Activated naive CD8-positive, alpha-beta T cell (primary cell): Measurements from ENCODE around the gene NPW.
"Not testable (repeated sequence)": the region's sequence is repeated elsewhere in the genome, so short reads cannot be mapped to it uniquely, and the experiment has no call there.

Experiments
- H3K27ac Mint-ChIP-seq: one replicate; pipeline ENCODE4 v1.8.0; 2021; ENCODE audit warnings: mixed read lengths
- H3K27me3 Mint-ChIP-seq: one replicate; pipeline ENCODE4 v1.8.0; 2021; ENCODE audit warnings: mixed read lengths
- H3K36me3 Mint-ChIP-seq: one replicate; pipeline ENCODE4 v1.8.0; 2021; ENCODE audit warnings: mixed read lengths
- H3K4me1 Mint-ChIP-seq: one replicate; pipeline ENCODE4 v1.8.0; 2021; ENCODE audit warnings: low read depth, mixed read lengths
- H3K4me3 Mint-ChIP-seq: one replicate; pipeline ENCODE4 v1.8.0; 2021; ENCODE audit warnings: mild to moderate bottlenecking, mixed read lengths
- H3K9me3 Mint-ChIP-seq: one replicate; pipeline ENCODE4 v1.8.0; 2021; ENCODE audit warnings: low read depth, mixed read lengths

NPW gene

DNA sequence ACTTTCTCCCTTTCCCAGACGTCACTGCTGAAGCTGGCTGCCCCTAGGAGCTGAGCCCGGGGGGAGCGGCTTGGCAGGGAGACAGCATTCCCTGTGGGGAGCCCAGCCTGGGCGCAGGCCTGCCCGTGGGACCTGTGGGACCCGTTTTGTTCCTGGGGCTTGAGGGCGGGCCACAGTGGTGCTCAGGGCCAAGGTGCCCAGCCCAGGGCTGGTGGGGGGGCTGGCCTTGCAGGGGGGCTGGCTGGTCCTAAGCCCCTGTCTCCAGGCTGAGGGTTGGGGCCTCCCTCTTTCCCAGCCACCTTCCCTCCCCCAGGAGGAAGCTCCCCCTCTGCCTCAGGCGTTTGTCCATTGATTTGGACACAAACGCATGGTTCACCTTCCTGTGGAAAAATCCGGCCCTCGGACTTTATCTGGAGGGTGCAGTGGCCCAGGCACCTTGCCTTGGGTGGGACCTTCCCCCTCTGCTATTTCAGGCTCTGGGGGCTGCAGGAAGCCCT, 11.5 kb downstream of the NPW start:
- peaks cover 4% of the 10 kb centered on the region for H3K4me1 Mint-ChIP-seq
- H3K27me3 Mint-ChIP-seq = no peaks in the 10 kb centered on the region
- H3K9me3 Mint-ChIP-seq = no peaks in the 10 kb centered on the region
- no peak overlapping the region for H3K4me3 Mint-ChIP-seq
- no peak overlapping the region for H3K27ac Mint-ChIP-seq
- no peaks in the 10 kb centered on the region for H3K36me3 Mint-ChIP-seq

DNA sequence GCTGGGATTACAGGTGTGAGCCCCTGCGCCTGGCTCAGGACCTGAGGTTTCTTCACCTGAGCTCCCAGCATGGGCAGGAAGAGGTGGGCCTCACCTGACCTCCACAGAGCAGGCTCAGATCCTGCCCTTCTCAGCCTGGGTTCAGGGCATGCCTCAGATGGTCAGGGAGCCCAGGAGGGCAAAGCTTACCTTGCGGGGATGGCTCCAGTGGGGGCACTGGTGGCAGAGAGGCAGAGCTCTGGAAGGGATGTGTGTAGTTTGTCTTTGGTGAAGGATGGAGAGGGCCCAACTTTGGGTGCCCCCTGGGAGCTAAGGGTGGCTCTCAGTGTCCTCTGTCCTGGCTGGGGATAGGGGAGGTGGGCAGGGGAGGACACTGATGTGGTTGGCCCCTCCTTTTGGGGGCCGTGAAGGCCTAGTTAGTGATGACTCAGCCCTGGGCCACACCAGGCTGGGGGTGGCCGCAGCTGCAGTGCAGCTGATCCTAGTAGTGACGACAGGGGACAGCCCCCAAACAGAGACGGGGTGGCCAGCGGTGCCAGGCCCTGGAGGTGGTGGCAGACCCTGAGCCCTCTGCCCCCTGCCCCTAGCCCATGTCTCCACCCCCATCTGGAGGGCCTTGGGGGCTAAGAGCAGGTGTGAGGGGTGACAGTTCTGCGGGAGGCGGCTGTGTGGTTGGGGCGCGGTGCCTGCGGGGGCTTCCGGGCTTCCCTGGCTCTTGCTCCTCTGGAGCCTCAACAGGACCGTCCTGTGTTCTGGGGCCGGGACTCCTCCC, 12.9 kb downstream of the NPW start:
- Mint-ChIP-seq H3K9me3 (no peaks in the 10 kb centered on the region), H3K36me3 (no peaks in the 10 kb centered on the region), H3K4me3 (no peak overlapping the region), H3K27me3 (no peaks in the 10 kb centered on the region), H3K4me1 (peaks cover 3% of the 10 kb centered on the region), H3K27ac (no peak overlapping the region)

DNA sequence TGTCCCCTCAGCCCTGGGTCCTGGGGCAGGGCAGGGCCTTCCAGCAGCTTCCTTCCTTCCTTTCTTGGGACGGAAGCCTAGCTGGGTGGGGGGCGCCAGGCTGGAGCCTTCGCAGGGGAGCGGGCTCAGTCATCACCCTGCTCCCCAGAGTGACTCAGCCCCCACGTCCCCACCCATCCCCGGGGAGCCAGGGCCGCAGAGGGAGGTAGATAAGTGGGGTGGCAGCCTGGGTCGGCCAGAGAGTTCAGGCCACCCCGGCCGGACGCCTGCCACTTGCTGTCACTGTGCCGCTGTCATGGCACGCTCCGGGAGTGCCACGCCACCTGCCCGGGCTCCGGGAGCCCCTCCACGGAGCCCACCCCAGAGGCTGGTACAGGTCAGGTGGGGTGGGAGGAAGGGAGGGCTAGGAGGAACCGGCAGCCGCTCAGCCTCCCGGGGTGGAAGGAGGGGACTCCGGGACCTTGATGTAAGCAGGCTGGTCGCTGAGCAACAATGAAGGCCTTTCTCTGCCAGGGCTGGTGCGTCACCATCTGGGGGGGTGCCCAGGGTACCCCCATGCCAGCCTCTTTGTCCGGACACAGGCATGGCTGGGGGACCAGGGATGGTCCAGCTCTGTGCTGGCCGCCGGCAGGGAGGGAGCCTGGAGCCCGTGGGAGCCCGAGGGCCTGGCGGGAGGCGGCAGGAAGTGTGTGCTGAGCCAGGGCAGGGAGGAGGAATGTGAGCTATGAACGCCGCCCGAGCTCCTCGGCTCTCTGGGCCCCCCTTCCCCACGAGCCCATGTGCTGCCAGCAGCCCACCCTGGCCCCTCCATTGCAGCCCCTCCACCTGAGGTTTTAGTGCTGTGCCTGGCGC, 13.7 kb downstream of the NPW start:
- Mint-ChIP-seq H3K27me3 (no peaks in the 10 kb centered on the region), H3K36me3 (no peaks in the 10 kb centered on the region), H3K9me3 (no peaks in the 10 kb centered on the region), H3K27ac (no peak overlapping the region), H3K4me3 (no peak overlapping the region), H3K4me1 (no peaks in the 10 kb centered on the region)

DNA sequence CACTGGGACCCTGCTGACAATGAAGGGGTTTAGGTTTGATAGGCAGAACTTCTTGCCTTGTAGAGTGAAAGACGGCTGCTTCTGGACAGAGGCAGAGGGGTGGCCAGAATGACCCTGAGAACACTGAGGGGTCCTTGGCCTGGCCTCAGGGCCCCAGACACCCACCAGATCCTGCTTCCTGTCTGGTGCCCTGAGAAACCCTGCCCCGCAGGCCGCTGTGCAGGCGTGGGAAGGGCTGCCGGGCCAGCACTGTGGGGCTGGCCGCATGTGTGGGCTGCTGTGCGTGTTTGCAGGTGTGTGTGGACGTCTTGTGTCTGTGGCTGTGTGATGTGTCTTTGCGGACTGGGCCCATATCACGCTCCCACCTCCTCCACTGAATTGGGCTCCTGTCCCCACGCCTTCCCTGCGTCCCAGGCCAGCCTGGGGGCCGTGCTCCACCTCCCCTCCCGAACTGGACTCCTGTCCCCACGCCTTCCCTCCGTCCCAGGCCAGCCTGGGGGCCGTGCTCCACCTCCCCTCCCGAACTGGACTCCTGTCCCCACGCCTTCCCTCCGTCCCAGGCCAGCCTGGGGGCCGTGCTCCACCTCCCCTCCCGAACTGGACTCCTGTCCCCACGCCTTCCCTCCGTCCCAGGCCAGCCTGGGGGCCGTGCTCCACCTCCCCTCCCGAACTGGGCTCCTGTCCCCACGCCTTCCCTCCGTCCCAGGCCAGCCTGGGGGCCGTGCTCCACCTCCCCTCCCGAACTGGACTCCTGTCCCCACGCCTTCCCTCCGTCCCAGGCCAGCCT, 14.5 kb downstream of the NPW start:
- not testable (repeated sequence) for H3K27me3 Mint-ChIP-seq, H3K27ac Mint-ChIP-seq, H3K9me3 Mint-ChIP-seq, H3K4me1 Mint-ChIP-seq, H3K36me3 Mint-ChIP-seq, H3K4me3 Mint-ChIP-seq

DNA sequence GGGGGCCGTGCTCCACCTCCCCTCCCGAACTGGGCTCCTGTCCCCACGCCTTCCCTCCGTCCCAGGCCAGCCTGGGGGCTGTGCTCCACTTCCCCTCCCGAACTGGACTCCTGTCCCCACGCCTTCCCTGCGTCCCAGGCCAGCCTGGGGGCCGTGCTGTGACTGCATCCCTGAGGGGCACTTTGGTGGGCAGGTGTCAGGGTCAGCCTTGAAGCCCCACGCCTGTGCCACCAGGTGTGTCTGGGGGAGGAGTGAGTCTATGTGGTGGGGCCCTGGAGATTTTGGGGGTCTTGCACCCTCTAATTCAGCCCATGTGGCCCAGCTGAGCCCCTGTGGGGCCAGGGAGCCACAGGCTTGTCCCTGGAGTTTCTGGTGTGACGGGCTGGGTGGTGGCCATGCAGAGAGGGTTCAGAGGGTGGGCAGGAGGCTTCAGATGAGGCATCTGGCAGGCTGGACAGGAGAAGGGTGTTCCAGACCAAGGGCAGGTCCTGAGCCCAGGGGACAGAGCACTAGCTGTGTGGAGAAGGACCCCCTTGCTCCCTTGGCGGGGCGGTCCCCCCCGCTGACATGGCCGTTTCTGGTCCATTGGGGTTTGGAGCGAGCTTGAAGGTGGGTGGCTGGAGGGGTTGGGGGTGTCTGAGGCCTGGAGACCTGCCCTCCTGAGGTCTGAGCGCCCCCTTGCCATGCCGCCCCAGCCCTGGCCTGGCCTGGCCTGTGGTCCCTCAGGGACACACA, 15.3 kb downstream of the NPW start:
- Mint-ChIP-seq H3K4me3 (no peak overlapping the region), H3K9me3 (no peaks in the 10 kb centered on the region), H3K36me3 (no peaks in the 10 kb centered on the region), H3K27me3 (no peaks in the 10 kb centered on the region), H3K27ac (no peak overlapping the region), H3K4me1 (no peaks in the 10 kb centered on the region)

DNA sequence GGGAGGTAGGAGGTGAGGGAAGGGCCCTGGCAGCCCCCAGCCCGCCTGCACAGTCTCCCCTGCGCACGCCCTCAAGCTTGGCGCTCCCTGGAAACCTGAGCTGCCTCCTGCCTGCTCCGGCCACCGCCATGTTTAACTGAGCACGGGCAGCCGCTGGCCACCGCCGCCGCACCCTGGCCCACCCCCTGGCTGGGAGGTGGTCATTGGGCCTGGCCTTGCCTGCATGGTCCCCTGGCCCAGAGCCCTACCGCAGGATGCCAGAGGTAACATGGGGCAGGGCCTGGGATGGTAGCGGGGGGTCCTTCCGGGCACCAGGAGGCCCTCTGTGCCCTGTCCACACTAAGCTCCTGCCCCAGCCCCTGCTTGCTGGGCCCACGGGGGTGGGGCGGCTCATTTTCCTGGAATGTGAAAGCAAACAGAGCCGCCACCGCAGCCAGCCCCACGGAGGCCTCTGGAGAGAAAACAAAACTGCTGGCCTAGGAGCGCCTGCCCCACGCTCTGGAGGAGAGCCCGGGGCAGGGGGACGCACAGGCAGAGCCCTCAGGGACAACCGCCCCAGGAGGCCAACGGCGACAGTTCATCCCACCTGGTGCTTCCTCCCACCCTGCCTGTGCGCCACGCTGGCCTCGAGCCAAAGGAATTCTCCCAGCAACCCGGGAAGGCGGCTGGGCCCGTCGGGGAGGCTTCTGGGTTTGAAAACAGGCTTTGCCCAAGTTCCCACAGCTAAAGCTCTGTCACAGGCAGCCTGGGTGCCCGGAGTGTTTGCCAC, 16.0 kb downstream of the NPW start:
- Mint-ChIP-seq H3K9me3 (no peaks in the 10 kb centered on the region), H3K4me1 (no peaks in the 10 kb centered on the region), H3K4me3 (no peak overlapping the region), H3K27ac (no peak overlapping the region), H3K36me3 (no peaks in the 10 kb centered on the region), H3K27me3 (no peaks in the 10 kb centered on the region)

DNA sequence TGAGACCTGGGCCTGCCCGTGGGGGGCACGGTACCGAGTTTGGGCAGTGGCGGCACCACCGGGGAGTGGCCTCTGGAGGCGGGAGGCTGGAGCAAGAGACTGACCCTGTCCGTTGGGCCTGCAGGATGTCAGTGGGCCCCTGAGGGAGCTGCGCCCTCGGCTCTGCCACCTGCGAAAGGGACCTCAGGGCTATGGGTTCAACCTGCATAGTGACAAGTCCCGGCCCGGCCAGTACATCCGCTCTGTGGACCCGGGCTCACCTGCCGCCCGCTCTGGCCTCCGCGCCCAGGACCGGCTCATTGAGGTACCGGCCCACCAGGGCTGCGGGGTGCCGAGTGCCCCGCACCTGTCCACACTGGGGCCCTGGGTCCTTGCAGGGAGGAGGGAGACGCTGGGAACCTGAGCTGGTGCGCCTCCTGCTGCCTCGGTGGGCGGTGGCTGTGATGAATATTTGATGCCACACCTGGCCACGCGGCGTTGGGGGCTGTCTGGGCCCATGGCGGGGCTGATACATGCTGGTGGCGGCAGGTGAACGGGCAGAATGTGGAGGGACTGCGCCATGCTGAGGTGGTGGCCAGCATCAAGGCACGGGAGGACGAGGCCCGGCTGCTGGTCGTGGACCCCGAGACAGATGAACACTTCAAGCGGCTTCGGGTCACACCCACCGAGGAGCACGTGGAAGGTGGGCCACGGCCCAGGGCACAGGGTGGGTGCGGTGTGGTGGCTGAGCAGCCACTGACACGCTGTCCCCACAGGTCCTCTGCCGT, 16.8 kb downstream of the NPW start:
- Mint-ChIP-seq H3K4me3 (no peak overlapping the region), H3K36me3 (no peaks in the 10 kb centered on the region), H3K9me3 (no peaks in the 10 kb centered on the region), H3K27ac (no peak overlapping the region), H3K4me1 (no peaks in the 10 kb centered on the region), H3K27me3 (no peaks in the 10 kb centered on the region)

DNA sequence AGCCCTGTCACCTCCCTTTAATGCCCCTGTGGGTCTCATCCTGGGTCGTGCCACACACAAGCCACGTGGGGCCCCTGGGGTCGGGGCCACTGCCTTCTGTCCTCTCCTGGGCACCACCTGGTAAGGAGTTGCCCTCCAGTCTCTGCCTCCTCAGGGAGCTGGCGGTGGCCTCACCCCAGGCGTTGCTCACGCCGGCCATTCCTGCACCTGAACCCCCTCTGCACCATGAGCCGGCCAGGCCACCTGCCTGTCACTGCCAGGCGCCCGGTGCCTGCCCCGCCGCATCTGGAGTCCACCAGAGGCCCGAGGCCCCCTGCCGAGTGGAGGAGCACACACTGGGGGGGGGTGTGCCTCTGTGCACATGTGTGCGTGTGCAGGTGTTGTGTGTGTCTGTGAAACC, 17.5 kb downstream of the NPW start:
- no peaks in the 10 kb centered on the region for H3K27me3 Mint-ChIP-seq
- H3K4me3 Mint-ChIP-seq = no peak overlapping the region
- H3K36me3 Mint-ChIP-seq = no peaks in the 10 kb centered on the region
- no peaks in the 10 kb centered on the region for H3K4me1 Mint-ChIP-seq
- H3K9me3 Mint-ChIP-seq = no peaks in the 10 kb centered on the region
- no peak overlapping the region for H3K27ac Mint-ChIP-seq

DNA sequence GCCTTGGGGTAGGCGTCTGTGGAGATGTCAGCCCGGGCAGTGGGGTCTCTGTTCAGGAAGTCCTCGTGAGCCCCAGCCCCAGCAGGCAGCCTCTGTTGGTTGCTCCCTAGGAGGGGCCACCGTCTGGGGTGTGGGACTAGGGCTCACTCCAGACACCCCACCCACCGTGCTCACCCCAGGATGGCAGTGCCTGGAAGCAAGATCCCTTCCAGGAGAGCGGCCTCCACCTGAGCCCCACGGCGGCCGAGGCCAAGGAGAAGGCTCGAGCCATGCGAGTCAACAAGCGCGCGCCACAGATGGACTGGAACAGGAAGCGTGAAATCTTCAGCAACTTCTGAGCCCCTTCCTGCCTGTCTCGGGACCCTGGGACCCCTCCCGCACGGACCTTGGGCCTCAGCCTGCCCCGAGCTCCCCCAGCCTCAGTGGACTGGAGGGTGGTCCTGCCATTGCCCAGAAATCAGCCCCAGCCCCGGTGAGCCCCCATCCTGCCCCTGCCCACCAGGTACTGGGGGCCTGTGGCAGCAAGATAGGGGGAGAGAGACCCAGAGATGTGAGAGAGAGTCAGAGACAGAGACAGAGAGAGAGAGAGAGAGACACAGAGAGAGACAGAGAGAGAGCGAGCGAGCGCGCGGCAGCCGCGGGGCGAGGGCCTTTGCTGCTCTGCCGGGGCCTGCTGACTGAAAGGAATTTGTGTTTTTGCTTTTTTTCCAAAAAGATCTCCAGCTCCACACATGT, 18.2 kb downstream of the NPW start:
- Mint-ChIP-seq H3K4me1 (no peaks in the 10 kb centered on the region), H3K27ac (no peak overlapping the region), H3K36me3 (no peaks in the 10 kb centered on the region), H3K4me3 (no peak overlapping the region), H3K9me3 (no peaks in the 10 kb centered on the region), H3K27me3 (no peaks in the 10 kb centered on the region)

DNA sequence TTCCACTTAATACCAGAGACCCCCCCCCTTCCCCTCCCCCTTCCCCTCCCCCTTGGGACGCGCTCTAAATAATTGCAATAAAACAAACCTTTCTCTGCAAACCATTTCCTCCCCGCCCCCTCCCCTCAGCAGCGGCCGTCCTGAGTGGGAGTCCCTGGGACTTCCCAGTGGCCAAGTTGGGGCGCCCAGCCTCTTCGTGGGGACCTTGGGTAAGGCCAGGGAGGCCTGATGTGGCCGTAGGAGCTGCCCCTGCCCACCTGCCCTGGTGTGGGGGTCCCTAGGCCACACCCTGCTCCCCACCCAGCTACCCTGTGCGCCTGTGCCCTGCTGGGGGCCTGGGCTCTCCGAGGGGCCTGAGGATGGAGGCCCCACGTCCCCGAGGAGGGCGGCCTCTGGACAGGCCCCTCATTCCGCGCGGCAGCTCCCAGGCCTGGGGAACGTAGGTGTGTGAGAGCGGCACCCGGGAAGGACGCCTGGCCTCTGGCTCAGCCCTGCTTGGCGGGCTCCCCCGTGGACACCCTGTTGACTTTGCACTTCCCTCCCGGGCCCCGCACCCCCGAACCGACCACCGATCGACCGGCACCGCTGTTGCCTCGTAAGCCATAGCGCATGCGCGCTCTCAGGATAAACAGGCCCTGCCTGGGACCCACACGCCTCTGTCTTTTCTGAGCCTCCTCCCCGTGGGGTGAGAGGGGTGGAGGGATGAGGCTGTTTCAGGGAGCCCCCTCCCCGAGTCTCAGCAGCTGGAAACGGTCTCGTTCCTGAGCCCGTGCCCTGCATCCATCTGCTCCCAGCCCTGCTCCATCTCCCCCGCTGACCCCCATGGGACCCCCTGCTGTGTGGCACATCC, 19.0 kb downstream of the NPW start:
- Mint-ChIP-seq H3K27ac (no peak overlapping the region), H3K4me1 (no peaks in the 10 kb centered on the region), H3K9me3 (no peaks in the 10 kb centered on the region), H3K4me3 (no peak overlapping the region), H3K27me3 (no peaks in the 10 kb centered on the region), H3K36me3 (no peaks in the 10 kb centered on the region)

DNA sequence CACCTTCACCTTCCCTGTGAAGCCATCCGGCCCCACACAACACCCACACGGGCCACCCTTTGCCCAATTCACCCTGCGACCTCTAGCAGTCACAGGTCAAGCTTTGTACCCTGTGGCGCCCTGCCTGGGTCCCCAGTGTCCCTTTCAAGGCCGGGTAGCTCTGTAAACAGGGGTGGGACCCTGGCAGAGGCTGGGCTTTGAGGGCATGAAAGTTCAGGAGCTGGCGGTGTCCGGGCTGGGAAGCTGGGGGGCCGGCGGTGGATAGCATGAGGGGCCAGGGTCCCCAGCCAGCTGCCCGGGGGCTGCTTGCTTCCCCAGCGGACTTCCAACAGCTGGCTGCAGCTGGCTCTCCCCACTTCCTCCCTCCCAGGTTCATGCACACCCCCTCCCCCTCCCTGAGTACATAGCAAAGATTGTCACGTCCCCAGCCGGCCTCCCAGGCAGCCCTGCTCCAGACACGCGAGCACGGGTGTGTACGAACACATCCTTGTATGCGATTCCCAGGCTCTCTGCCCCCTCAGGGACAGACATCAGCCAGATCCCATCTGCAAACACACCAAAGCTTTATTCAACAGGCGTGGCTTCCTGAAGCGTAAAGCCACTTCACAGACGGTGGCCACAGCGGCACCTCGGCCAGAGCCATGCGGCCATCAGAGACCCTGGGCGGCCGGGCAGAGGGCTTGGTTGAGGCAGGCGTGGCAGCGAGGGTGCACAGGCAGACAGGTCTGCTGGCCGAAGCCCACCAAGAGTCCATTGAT, 19.9 kb downstream of the NPW start:
- Mint-ChIP-seq H3K36me3 (no peaks in the 10 kb centered on the region), H3K4me3 (no peak overlapping the region), H3K9me3 (no peaks in the 10 kb centered on the region), H3K27ac (no peak overlapping the region), H3K4me1 (no peaks in the 10 kb centered on the region), H3K27me3 (no peaks in the 10 kb centered on the region)
